Stimulated activated naive CD4-positive, alpha-beta T cell treated with Interleukin-2 at 50 U/mL for 16 hours (primary cell): ENCODE measurements around the gene LARP4B.

Experiments
- DNase-seq: peaks from one replicate; lab custom pipeline; 2025; lab: John Stamatoyannopoulos, UW

LARP4B gene

DNA sequence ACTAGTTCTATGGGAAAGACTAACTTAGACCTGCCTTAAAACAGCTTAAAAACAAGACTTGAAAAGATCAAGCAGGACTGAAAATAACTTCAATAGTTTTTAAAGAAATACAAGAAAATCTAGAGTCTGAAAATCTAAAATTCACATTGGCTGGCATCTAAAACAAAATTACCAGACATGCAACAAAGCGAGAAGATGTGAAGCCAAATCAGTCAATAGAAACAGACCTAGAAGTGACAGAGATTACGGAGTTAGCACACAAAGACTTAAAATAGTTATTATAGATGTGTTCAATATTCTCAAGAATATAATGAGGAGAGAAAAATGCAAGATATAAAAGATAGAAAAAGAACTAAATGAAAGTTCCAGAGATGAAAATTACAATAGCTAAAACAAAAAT, 163.7 kb downstream of the LARP4B start:
- DNase-seq: no peak

DNA sequence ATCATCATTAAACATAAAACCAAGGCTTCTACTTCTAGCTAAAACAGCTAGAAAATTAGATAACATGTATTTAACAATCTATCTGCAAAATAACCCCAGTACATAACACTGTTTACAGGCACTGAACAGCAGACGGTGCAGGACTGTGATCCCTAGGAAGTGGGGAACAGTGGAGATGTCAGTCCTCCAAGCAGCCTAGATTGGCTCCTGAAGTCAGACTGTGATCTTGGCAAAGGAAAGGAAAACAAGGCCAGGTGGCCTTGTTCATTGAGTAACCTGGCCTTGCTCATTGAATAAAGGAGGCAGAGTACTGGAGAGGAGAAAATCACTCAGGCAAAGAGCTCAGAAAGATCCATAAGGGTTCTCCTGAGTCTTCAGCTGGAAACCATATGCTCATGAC, 164.3 kb downstream of the LARP4B start:
- no peak for DNase-seq

DNA sequence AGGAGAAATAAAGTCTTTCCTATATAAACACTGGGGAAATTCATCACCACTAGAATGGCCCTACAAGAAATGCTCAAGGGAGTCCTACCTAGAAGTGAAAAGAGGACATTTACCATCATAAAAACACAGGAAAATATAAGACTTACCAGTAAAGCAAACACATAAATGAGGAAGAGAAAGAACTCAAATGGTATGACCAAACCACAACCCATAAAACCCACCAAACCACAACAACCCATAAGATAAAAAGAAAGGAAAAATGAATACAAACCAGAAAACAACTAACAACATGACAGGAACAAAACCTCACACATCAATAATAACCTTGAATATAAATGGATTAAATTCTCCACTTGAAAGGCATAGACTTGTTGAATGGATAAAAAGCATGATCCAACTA, 170.1 kb downstream of the LARP4B start:
- DNase-seq: no peak

DNA sequence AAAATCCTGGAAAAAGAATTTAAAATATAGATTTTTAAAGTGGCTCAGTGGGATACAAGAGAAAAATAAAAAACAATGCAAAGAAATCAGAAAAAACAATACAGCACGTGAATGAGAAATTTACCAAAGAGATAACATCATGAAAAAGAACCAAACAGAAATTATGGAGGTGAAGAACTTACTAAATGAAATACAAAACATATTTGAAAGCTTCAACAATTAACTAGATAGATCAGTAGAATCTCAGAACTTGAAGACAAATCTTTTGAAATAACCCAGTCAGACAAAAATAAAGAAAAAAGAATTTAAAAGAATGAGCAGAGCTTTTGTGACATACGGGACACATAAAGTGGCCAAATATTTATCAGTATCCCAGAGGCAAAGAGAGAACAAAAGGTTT, 170.9 kb downstream of the LARP4B start:
- no peak for DNase-seq

DNA sequence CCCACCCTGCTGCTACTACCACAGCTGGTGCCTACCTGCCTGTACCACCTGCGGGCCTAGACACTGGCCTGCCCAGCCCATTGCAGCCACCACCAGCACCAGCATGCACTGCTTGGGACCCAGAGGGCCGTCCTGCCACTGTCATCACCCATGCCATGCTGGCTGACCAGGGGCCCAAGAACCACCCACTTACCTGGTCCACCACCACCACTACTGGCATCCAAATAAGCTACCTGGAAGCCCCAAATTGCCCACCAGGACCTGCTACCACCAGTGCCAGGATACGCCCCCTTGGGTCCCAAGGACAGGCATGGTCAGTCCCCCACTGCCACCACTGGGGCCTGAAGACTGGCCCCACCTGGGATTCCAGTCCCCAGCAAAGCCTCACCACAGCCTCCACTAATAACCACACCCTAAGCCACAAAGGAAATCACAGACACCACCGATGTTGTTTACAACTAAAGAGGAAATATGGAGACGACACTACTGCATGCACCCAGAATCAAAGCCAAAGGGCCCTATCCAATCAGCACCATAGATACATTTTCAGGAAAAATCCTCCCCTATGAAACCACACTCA, 171.5 kb downstream of the LARP4B start:
- DNase-seq: no peak
